ENCODE measurements around the gene GABRA5.

The GABRA5 gene

GRCh38 chr15:26950001-26950400, 83.1 kb downstream of the GABRA5 start:
- Histone ChIP-seq H3K4me1 (ENCODE audit: insufficient read depth, low read length) (no peaks in the 10 kb centered on the region), H2AFZ (ENCODE audit: low read depth, low read length) (no peak overlapping the region), H3K4me3 (ENCODE audit: low read length) (no peak overlapping the region), H3K9me3 (ENCODE audit: low read length) (no peaks in the 10 kb centered on the region), H3K36me3 (ENCODE audit: insufficient read depth, low read length) (no peaks in the 10 kb centered on the region), H3K27me3 (ENCODE audit: insufficient read depth, low read length) (no peaks in the 10 kb centered on the region)

GRCh38 chr15:26954403-26954802, 87.5 kb downstream of the GABRA5 start:
- Histone ChIP-seq H3K4me3 (ENCODE audit: low read length) (no peak overlapping the region), H3K9me3 (ENCODE audit: low read length) (no peaks in the 10 kb centered on the region), H3K36me3 (ENCODE audit: insufficient read depth, low read length) (no peaks in the 10 kb centered on the region), H3K4me1 (ENCODE audit: insufficient read depth, low read length) (no peaks in the 10 kb centered on the region), H3K27me3 (ENCODE audit: insufficient read depth, low read length) (no peaks in the 10 kb centered on the region), H2AFZ (ENCODE audit: low read depth, low read length) (no peak overlapping the region)

- H3K4me1 ChIP-seq (ENCODE audit: insufficient read depth, low read length) = no peaks in the 10 kb centered on the region
- H2AFZ ChIP-seq (ENCODE audit: low read depth, low read length) = no peak overlapping the region
- peaks cover 34% of the 10 kb centered on the region for H3K27me3 ChIP-seq (ENCODE audit: insufficient read depth, low read length)
- H3K36me3 ChIP-seq (ENCODE audit: insufficient read depth, low read length) = no peaks in the 10 kb centered on the region
- no peaks in the 10 kb centered on the region for H3K9me3 ChIP-seq (ENCODE audit: low read length)
- no peak overlapping the region for H3K4me3 ChIP-seq (ENCODE audit: low read length)
Observed at GRCh38 chr15:26967719-26968269, 100.9 kb downstream of the GABRA5 start.

- Histone ChIP-seq H3K4me3 (ENCODE audit: low read length) (no peak overlapping the region), H3K27me3 (ENCODE audit: insufficient read depth, low read length) (peaks cover 36% of the 10 kb centered on the region), H3K36me3 (ENCODE audit: insufficient read depth, low read length) (no peaks in the 10 kb centered on the region), H2AFZ (ENCODE audit: low read depth, low read length) (no peak overlapping the region), H3K4me1 (ENCODE audit: insufficient read depth, low read length) (no peaks in the 10 kb centered on the region), H3K9me3 (ENCODE audit: low read length) (no peaks in the 10 kb centered on the region)
Observed at GRCh38 chr15:26968806-26969205, 101.9 kb downstream of the GABRA5 start.

- Histone ChIP-seq H3K36me3 (ENCODE audit: insufficient read depth, low read length) (no peaks in the 10 kb centered on the region), H3K27me3 (ENCODE audit: insufficient read depth, low read length) (peaks cover 36% of the 10 kb centered on the region), H3K4me3 (ENCODE audit: low read length) (no peak within 1 kb of the TSS), H3K4me1 (ENCODE audit: insufficient read depth, low read length) (no peaks in the 10 kb centered on the region), H2AFZ (ENCODE audit: low read depth, low read length) (no peak within 1 kb of the TSS), H3K9me3 (ENCODE audit: low read length) (no peaks in the 10 kb centered on the region)
Observed at GRCh38 chr15:26970712-26971210, 103.9 kb downstream of the GABRA5 start, which contains the start of gene GABRG3. TSS of gene GABRG3 (plus strand) at chr15:26971181.

- Histone ChIP-seq H3K4me1 (ENCODE audit: insufficient read depth, low read length) (no peaks in the 10 kb centered on the region), H2AFZ (ENCODE audit: low read depth, low read length) (no peak overlapping the region), H3K27me3 (ENCODE audit: insufficient read depth, low read length) (peaks cover 38% of the 10 kb centered on the region), H3K9me3 (ENCODE audit: low read length) (no peaks in the 10 kb centered on the region), H3K36me3 (ENCODE audit: insufficient read depth, low read length) (no peaks in the 10 kb centered on the region), H3K4me3 (ENCODE audit: low read length) (no peak overlapping the region)
Observed at GRCh38 chr15:26971271-26972018, 104.6 kb downstream of the GABRA5 start.

- H3K36me3 ChIP-seq (ENCODE audit: insufficient read depth, low read length) = no peaks in the 10 kb centered on the region
- H2AFZ ChIP-seq (ENCODE audit: low read depth, low read length) = no peak overlapping the region
- no peaks in the 10 kb centered on the region for H3K9me3 ChIP-seq (ENCODE audit: low read length)
- no peak overlapping the region for H3K4me3 ChIP-seq (ENCODE audit: low read length)
- H3K27me3 ChIP-seq (ENCODE audit: insufficient read depth, low read length) = peaks cover 36% of the 10 kb centered on the region
- H3K4me1 ChIP-seq (ENCODE audit: insufficient read depth, low read length) = no peaks in the 10 kb centered on the region
Observed at GRCh38 chr15:26972636-26973035, 105.8 kb downstream of the GABRA5 start.

GRCh38 chr15:26974120-26974780, 107.4 kb downstream of the GABRA5 start:
- Histone ChIP-seq H3K4me3 (ENCODE audit: low read length) (no peak overlapping the region), H3K36me3 (ENCODE audit: insufficient read depth, low read length) (no peaks in the 10 kb centered on the region), H2AFZ (ENCODE audit: low read depth, low read length) (no peak overlapping the region), H3K4me1 (ENCODE audit: insufficient read depth, low read length) (no peaks in the 10 kb centered on the region), H3K9me3 (ENCODE audit: low read length) (no peaks in the 10 kb centered on the region), H3K27me3 (ENCODE audit: insufficient read depth, low read length) (peaks cover 36% of the 10 kb centered on the region)

- Histone ChIP-seq H3K4me3 (ENCODE audit: low read length) (no peak overlapping the region), H2AFZ (ENCODE audit: low read depth, low read length) (no peak overlapping the region), H3K27me3 (ENCODE audit: insufficient read depth, low read length) (peaks cover under 1% of the 10 kb centered on the region), H3K9me3 (ENCODE audit: low read length) (no peaks in the 10 kb centered on the region), H3K36me3 (ENCODE audit: insufficient read depth, low read length) (no peaks in the 10 kb centered on the region), H3K4me1 (ENCODE audit: insufficient read depth, low read length) (no peaks in the 10 kb centered on the region)
Observed at GRCh38 chr15:26981492-26981891, 114.6 kb downstream of the GABRA5 start.

- Histone ChIP-seq H3K27me3 (ENCODE audit: insufficient read depth, low read length) (no peaks in the 10 kb centered on the region), H3K4me1 (ENCODE audit: insufficient read depth, low read length) (no peaks in the 10 kb centered on the region)
Observed at GRCh38 chr15:26983822-26984221, 117.0 kb downstream of the GABRA5 start.

GRCh38 chr15:26985050-26985449, 118.2 kb downstream of the GABRA5 start:
- no peak overlapping the region for H3K4me3 ChIP-seq (ENCODE audit: low read length)
- H3K27me3 ChIP-seq (ENCODE audit: insufficient read depth, low read length) = no peaks in the 10 kb centered on the region
- no peaks in the 10 kb centered on the region for H3K9me3 ChIP-seq (ENCODE audit: low read length)
- H3K36me3 ChIP-seq (ENCODE audit: insufficient read depth, low read length) = no peaks in the 10 kb centered on the region
- no peaks in the 10 kb centered on the region for H3K4me1 ChIP-seq (ENCODE audit: insufficient read depth, low read length)
- H2AFZ ChIP-seq (ENCODE audit: low read depth, low read length) = no peak overlapping the region

More at GRCh38 chr15:26983822-26984221, 117.0 kb downstream of the GABRA5 start:
- no peak overlapping the region for H2AFZ ChIP-seq (ENCODE audit: low read depth, low read length)
- no peak overlapping the region for H3K4me3 ChIP-seq (ENCODE audit: low read length)
- H3K36me3 ChIP-seq (ENCODE audit: insufficient read depth, low read length) = no peaks in the 10 kb centered on the region
- H3K9me3 ChIP-seq (ENCODE audit: low read length) = no peaks in the 10 kb centered on the region

- H3K4me3 ChIP-seq (ENCODE audit: low read length) = no peak overlapping the region
- H3K27me3 ChIP-seq (ENCODE audit: insufficient read depth, low read length) = no peaks in the 10 kb centered on the region
- H3K4me1 ChIP-seq (ENCODE audit: insufficient read depth, low read length) = no peaks in the 10 kb centered on the region
- no peaks in the 10 kb centered on the region for H3K9me3 ChIP-seq (ENCODE audit: low read length)
- H3K36me3 ChIP-seq (ENCODE audit: insufficient read depth, low read length) = no peaks in the 10 kb centered on the region
- H2AFZ ChIP-seq (ENCODE audit: low read depth, low read length) = no peak overlapping the region
Observed at GRCh38 chr15:26996250-26996649, 129.4 kb downstream of the GABRA5 start.

Data from neuron (in vitro differentiated cells).